HG03108 (cell line): ENCODE data around the gene PDZRN3.

Experiments used
- ATAC-seq: cut with Tn5 transposase; IDR thresholded peaks from one replicate; pipeline ENCODE4 v1.9.1; 2021; ENCODE audit warnings: moderate library complexity; ENCODE audit not compliant: unreplicated experiment

Gene PDZRN3

GRCh38 chr3:73432023-73432705 lies 192.6 kb downstream of the PDZRN3 start:
- ATAC-seq: no peak

GRCh38 chr3:73431183-73431900 lies 193.4 kb downstream of the PDZRN3 start:
- no peak for ATAC-seq

GRCh38 chr3:73427048-73427706 lies 197.6 kb downstream of the PDZRN3 start:
- ATAC-seq: no peak

- ATAC-seq: no peak
These were observed 198.1 kb downstream of the PDZRN3 start for GRCh38 chr3:73426606-73427005.

- ATAC-seq: no peak
These were observed 201.6 kb downstream of the PDZRN3 start for GRCh38 chr3:73423116-73423515.

- no peak for ATAC-seq
These were observed 202.2 kb downstream of the PDZRN3 start for GRCh38 chr3:73422571-73422970.

- no peak for ATAC-seq
These were observed 204.8 kb downstream of the PDZRN3 start for GRCh38 chr3:73419942-73420341.

- ATAC-seq: no peak
These were observed 205.4 kb downstream of the PDZRN3 start for GRCh38 chr3:73419179-73419803.

GRCh38 chr3:73418681-73419080 lies 206.1 kb downstream of the PDZRN3 start:
- no peak for ATAC-seq

GRCh38 chr3:73415118-73415517 lies 209.6 kb downstream of the PDZRN3 start:
- ATAC-seq: no peak

GRCh38 chr3:73413619-73414018 lies 211.1 kb downstream of the PDZRN3 start:
- ATAC-seq: no peak

GRCh38 chr3:73411993-73412392 lies 212.7 kb downstream of the PDZRN3 start:
- ATAC-seq: no peak

- no peak for ATAC-seq
These were observed 213.2 kb downstream of the PDZRN3 start for GRCh38 chr3:73411545-73411944.

GRCh38 chr3:73409138-73409763 lies 215.5 kb downstream of the PDZRN3 start:
- no peak for ATAC-seq

GRCh38 chr3:73408634-73409033 lies 216.1 kb downstream of the PDZRN3 start:
- ATAC-seq: no peak

GRCh38 chr3:73407577-73407976 lies 217.2 kb downstream of the PDZRN3 start:
- no peak for ATAC-seq

GRCh38 chr3:73405853-73406252 lies 218.9 kb downstream of the PDZRN3 start:
- ATAC-seq: no peak

- no peak for ATAC-seq
These were observed 219.7 kb downstream of the PDZRN3 start for GRCh38 chr3:73405000-73405399.

GRCh38 chr3:73404435-73404834 lies 220.3 kb downstream of the PDZRN3 start:
- no peak for ATAC-seq

GRCh38 chr3:73403444-73403843 lies 221.3 kb downstream of the PDZRN3 start:
- ATAC-seq: no peak

- ATAC-seq: no peak
These were observed 223.0 kb downstream of the PDZRN3 start for GRCh38 chr3:73401616-73402279.
